HEK293T (cell line): ENCODE data around the gene GAGE12J.

Source experiments
- CTBP1 ChIP-seq: fragments of 450-650 bp; IDR thresholded peaks from 2 replicates; pipeline ENCODE4 v1.6.1; 2016; ENCODE audit warnings: borderline replicate concordance
- ELF4 ChIP-seq: fragments of 450-650 bp; IDR thresholded peaks from 2 replicates; pipeline ENCODE4 v1.6.1; 2017; ENCODE audit warnings: antibody characterized with exemption
- FOXK2 ChIP-seq: fragments of 450-650 bp; IDR thresholded peaks from 2 replicates; pipeline ENCODE4 v1.6.1; 2016; ENCODE audit warnings: mild to moderate bottlenecking
- FOXM1 ChIP-seq: fragments of 450-650 bp; IDR thresholded peaks from 2 replicates; pipeline ENCODE4 v1.6.1; 2017; ENCODE audit warnings: mild to moderate bottlenecking, borderline replicate concordance
- L3MBTL2 ChIP-seq: fragments of 450-650 bp; conservative IDR thresholded peaks from 2 replicates; pipeline ENCODE4 v1.6.1; 2016; ENCODE audit warnings: mild to moderate bottlenecking
- NFRKB ChIP-seq: fragments of 450-650 bp; IDR thresholded peaks from 2 replicates; pipeline ENCODE4 v1.6.1; 2016; ENCODE audit warnings: mild to moderate bottlenecking, moderate library complexity
- SP1 ChIP-seq: fragments of 450-650 bp; IDR thresholded peaks from 2 replicates; pipeline ENCODE4 v1.6.1; 2017
- SUZ12 ChIP-seq: fragments of 450-650 bp; IDR thresholded peaks from 2 replicates; pipeline ENCODE4 v1.6.1; 2016; ENCODE audit warnings: mild to moderate bottlenecking
- ZNF384 ChIP-seq: fragments of 450-650 bp; IDR thresholded peaks from 2 replicates; pipeline ENCODE4 v1.6.1; 2016
- TF ChIP-seq, protein P1 (sequence below): fragments of 450-650 bp; IDR thresholded peaks from 2 replicates; pipeline ENCODE4 v1.6.1; 2016

DNA sequence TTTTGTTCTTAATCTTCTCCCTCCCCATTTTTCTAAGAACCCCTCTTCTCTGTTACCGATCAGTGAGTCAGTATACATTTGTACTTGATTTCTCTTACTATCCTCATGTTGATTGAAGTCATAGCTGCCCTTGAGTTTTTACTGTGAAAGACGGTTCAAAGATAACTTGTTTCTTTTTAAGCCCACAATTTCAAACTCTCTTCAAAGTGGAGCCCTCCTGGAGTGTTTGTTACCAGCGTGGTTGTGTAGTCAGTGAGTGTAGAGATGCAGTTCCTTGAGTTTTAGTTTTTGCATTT lies 44.4 kb upstream of the GAGE12J start:
- TF ChIP-seq ELF4 (no peak), NFRKB (no peak), ZNF384 (no peak), CTBP1 (no peak), FOXK2 (no peak), SP1 (no peak), SUZ12 (no peak), FOXM1 (no peak), L3MBTL2 (no peak)
- TF ChIP-seq, protein P1, sequence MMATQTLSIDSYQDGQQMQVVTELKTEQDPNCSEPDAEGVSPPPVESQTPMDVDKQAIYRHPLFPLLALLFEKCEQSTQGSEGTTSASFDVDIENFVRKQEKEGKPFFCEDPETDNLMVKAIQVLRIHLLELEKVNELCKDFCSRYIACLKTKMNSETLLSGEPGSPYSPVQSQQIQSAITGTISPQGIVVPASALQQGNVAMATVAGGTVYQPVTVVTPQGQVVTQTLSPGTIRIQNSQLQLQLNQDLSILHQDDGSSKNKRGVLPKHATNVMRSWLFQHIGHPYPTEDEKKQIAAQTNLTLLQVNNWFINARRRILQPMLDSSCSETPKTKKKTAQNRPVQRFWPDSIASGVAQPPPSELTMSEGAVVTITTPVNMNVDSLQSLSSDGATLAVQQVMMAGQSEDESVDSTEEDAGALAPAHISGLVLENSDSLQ = no peak
